ENCODE results near the gene TTLL13. TPM values are rescaled to one million over a fixed set of nuclear protein-coding genes. Genes with fewer than 3 reads are reported as not detected.
A peak's percentile ranks its signal among the peaks of the same experiment; 100 is the strongest.

The TTLL13 gene
- total and polyA plus RNA-seq, 9 of the 15 experiments (the other 6 are each of a cell fraction or from before 2014, with no cell fraction given) = 0.05 to 0.24 (median 0.11) TPM; not detected in 1

DNA sequence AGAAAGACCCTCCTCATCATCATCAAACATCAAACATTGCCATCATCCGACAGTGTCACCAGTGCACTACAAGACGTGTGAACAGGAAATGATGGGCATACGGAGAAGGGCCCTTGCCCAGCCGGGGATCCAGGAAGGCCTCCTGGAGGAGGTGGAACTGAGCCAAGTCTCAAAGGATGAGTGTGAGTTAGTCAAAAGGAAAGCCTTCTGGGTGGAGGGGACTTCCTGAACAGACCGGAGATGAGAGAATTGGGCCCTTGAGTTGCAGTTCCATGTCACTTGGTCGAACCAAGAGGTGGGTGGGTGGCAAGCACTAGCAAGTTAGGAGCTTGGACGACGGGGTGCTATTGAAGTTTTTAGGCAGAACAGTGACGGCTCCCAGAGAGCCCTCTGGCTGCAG is 39.8 kb upstream of the TTLL13 start:
- Histone ChIP-seq H3K36me3 (ENCODE audit: control insufficient read depth, insufficient read depth, low read length) (peaks cover 74% of the 10 kb centered on the region; the same call in 2 of the 3 replicates), H3K79me2 (ENCODE audit: control insufficient read depth, insufficient read depth, low read length) (peaks cover 76% of the 10 kb centered on the region), H3K9me3 (replicated peaks; ENCODE audit: control insufficient read depth, insufficient read depth, low read depth, low read length) (no peaks in the 10 kb centered on the region), H3K27ac (ENCODE audit: extremely low read depth, low read depth, low read length) (no peak overlapping the region), H4K20me1 (replicated peaks; ENCODE audit: control insufficient read depth, insufficient read depth, low read length) (peaks cover 4% of the 10 kb centered on the region), H3K9me1 (ENCODE audit: control insufficient read depth, insufficient read depth, low read length) (no peaks in the 10 kb centered on the region), H2AFZ (ENCODE audit: low read depth, low read length) (no peak overlapping the region), H3K27me3 (ENCODE audit: control insufficient read depth in 2 of 2, insufficient read depth in 2 of 2, low read length in 2 of 2) (no peaks in the 10 kb centered on the region), H3K4me2 (ENCODE audit: insufficient read depth, low read length) (no peak overlapping the region), H3K9ac (ENCODE audit: insufficient read depth in 1 of 2, low read depth in 2 of 2, low read length in 2 of 2) (no peak overlapping the region), H3K4me1 (replicated peaks in 1 of 2; ENCODE audit: control insufficient read depth in 2 of 2, insufficient read depth in 2 of 2, low read length in 2 of 2) (peaks cover 10 to 39% of the 10 kb centered on the region in 2 experiments; a peak in 4 of 5 replicates), H3K4me3 (no peak overlapping the region)
- BruUV-seq (replicated peaks) = no TSS peak
- in situ Hi-C loops (cut with MboI) = no loop called here
- ATAC-seq (no peak), FAIRE-seq (no peak), DNase-seq (ENCODE audit: extremely low read depth in 1 of 4, low spot score in 3 of 4) (no peak)
- TF ChIP-seq ID3 (CRISPR knock-in tag; IDR thresholded peaks at IDR 0.05) (no peak), ID3 (tag; IDR thresholded peaks at IDR 0.05) (no peak), ARHGAP35 (IDR thresholded peaks at IDR 0.05; ENCODE audit: partially characterized antibody) (no peak), ZFP36 (IDR thresholded peaks at IDR 0.05; ENCODE audit: low read depth, low read length, partially characterized antibody) (peak; percentile 42)
- POLR2A ChIA-PET = interaction anchor here (0.5 to 1.6 kb wide), 5 partner anchors 9 to 66 kb away, joined by 3 to 11 read pairs (median 3); partner anchors contain the start of gene SEMA4B
- intact Hi-C loops (cut with micrococcal nuclease) = no loop called here
- CTCF ChIA-PET (ENCODE audit: low intra/inter-chr PET ratio) = no interaction called here
- 81% methylated on average over 9 of the region's 9 CpGs for WGBS (ENCODE audit: insufficient coverage, low coverage, missing lambda C conversion rate)

DNA sequence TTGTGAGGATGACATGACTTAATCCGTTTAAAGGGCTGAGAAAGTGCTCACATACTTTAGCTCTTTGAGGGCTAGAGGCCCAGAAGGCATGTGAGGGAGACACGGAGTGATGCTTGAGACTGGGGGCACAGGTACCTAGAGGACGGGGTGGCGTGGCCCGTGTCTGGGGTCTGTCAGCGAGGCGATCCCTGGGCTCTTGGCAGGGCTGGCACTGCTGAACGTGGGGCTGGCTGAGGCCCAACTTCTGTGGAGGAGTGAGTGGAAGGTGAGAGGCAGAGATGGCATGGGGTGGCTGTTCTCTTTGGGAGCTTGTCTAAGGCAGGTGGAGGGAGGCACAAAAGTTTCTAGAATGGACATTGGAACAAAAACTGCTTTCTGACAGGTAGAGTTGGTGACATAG is 38.8 kb upstream of the TTLL13 start:
- H3K4me3 ChIP-seq = no peak overlapping the region
- TF ChIP-seq KDM5B (IDR thresholded peaks at IDR 0.05; ENCODE audit: insufficient replicate concordance, low read depth, low read length) (no peak), ZNF212 (CRISPR knock-in tag; IDR thresholded peaks at IDR 0.05) (no peak), ELK1 (CRISPR knock-in tag; IDR thresholded peaks at IDR 0.05) (no peak), SNRNP70 (optimal IDR thresholded peaks at IDR 0.05; ENCODE audit: low read depth, low read length) (no peak), MBD1 (CRISPR knock-in tag; IDR thresholded peaks at IDR 0.05) (no peak), KDM4B (IDR thresholded peaks at IDR 0.05; ENCODE audit: borderline replicate concordance in 2 of 2, low read depth in 1 of 2) (no peak), IFI16 (CRISPR knock-in tag; IDR thresholded peaks at IDR 0.05) (no peak), ETV1 (tag; conservative IDR thresholded peaks at IDR 0.05; ENCODE audit: low read depth) (no peak), TAF1 (IDR thresholded peaks at IDR 0.05; ENCODE audit: control insufficient read depth, extremely low read depth, insufficient read depth, low read length, severe bottlenecking) (no peak)

More for the DNA sequence above, 38.8 kb upstream of the TTLL13 start:
- in situ Hi-C loops (cut with MboI) = no loop called here
- Histone ChIP-seq H3K4me2 (ENCODE audit: insufficient read depth, low read length) (no peak overlapping the region), H4K20me1 (replicated peaks; ENCODE audit: control insufficient read depth, insufficient read depth, low read length) (no peaks in the 10 kb centered on the region; the same call in none of the 2 replicates), H3K9me1 (ENCODE audit: control insufficient read depth, insufficient read depth, low read length) (no peaks in the 10 kb centered on the region), H3K36me3 (ENCODE audit: control insufficient read depth, insufficient read depth, low read length) (peaks cover 73% of the 10 kb centered on the region; the same call in 2 of the 3 replicates), H3K9ac (ENCODE audit: insufficient read depth in 1 of 2, low read depth in 2 of 2, low read length in 2 of 2) (no peak overlapping the region; a peak in 2 of 4 replicates), H3K4me1 (replicated peaks in 1 of 2; ENCODE audit: control insufficient read depth in 2 of 2, insufficient read depth in 2 of 2, low read length in 2 of 2) (peaks cover 10 to 39% of the 10 kb centered on the region in 2 experiments; a peak in 4 of 5 replicates), H3K27ac (ENCODE audit: extremely low read depth, low read depth, low read length) (no peak overlapping the region), H3K27me3 (ENCODE audit: control insufficient read depth in 2 of 2, insufficient read depth in 2 of 2, low read length in 2 of 2) (no peaks in the 10 kb centered on the region), H3K79me2 (ENCODE audit: control insufficient read depth, insufficient read depth, low read length) (peaks cover 76% of the 10 kb centered on the region), H3K9me3 (replicated peaks; ENCODE audit: control insufficient read depth, insufficient read depth, low read depth, low read length) (no peaks in the 10 kb centered on the region), H2AFZ (ENCODE audit: low read depth, low read length) (no peak overlapping the region)
- no TSS peak for BruUV-seq (replicated peaks)
- ChIA-PET CTCF (ENCODE audit: low intra/inter-chr PET ratio) (no interaction called here), POLR2A (no interaction called here)
- DNase-seq (ENCODE audit: extremely low read depth in 1 of 4, low spot score in 3 of 4) (no peak), FAIRE-seq (no peak), ATAC-seq (no peak)
- 78% methylated on average over 8 of the region's 8 CpGs for WGBS (ENCODE audit: insufficient coverage, low coverage, missing lambda C conversion rate)
- intact Hi-C loops (cut with micrococcal nuclease) = no loop called here

Measured in K562 (cell line).